ENCODE measurements around the gene CTNND1.

CTNND1 gene

GRCh38 chr11:57779276-57779675 is 17.7 kb downstream of the CTNND1 start:
- DNase-seq (ENCODE audit: extremely low spot score) = no peak
- CTCF ChIA-PET = interaction anchor here (1.6 kb wide), 1 partner anchor 21 kb away, joined by 6 read pairs; no protein-coding TSS in a partner anchor
- POLR2A ChIA-PET = interaction anchor here (1.0 to 5.0 kb wide), 3 partner anchors 17 to 113 kb away, joined by 3 to 28 read pairs (median 8); partner anchors contain the start of genes CTNND1 and SELENOH
- TF ChIP-seq LEF1 (IDR thresholded peaks at IDR 0.05; ENCODE audit: borderline replicate concordance) = no peak
- no peak for TF ChIP-seq SUZ12 (IDR thresholded peaks at IDR 0.05)
- no peak for TF ChIP-seq HDGF (IDR thresholded peaks at IDR 0.05; ENCODE audit: borderline replicate concordance)

- CTCF ChIA-PET = interaction anchor here (0.8 to 1.8 kb wide), 2 partner anchors 19 to 39 kb away, joined by 4 to 7 read pairs; no protein-coding TSS in a partner anchor
- DNase-seq (ENCODE audit: extremely low spot score) = no peak
- no peak for TF ChIP-seq HDGF (IDR thresholded peaks at IDR 0.05; ENCODE audit: borderline replicate concordance)
- TF ChIP-seq TARDBP (IDR thresholded peaks at IDR 0.05) = no peak
- TF ChIP-seq ZNF384 (IDR thresholded peaks at IDR 0.05) = no peak
- no peak for TF ChIP-seq BHLHE40 (IDR thresholded peaks at IDR 0.05; ENCODE audit: borderline replicate concordance)
- no peak for TF ChIP-seq ELF4 (IDR thresholded peaks at IDR 0.05)
- TF ChIP-seq SP1 (IDR thresholded peaks at IDR 0.05) = no peak
- TF ChIP-seq FOXA1 (IDR thresholded peaks at IDR 0.05) = no peak
- TF ChIP-seq NFRKB (IDR thresholded peaks at IDR 0.05) = no peak
- TF ChIP-seq FOXM1 (IDR thresholded peaks at IDR 0.05; ENCODE audit: borderline replicate concordance) = no peak
- no peak for TF ChIP-seq LEF1 (IDR thresholded peaks at IDR 0.05; ENCODE audit: borderline replicate concordance)
- TF ChIP-seq PKNOX1 (IDR thresholded peaks at IDR 0.05) = no peak
- TF ChIP-seq L3MBTL2 (conservative IDR thresholded peaks at IDR 0.05) = no peak
- no peak for TF ChIP-seq SUZ12 (IDR thresholded peaks at IDR 0.05)
- no peak for TF ChIP-seq ARNT (IDR thresholded peaks at IDR 0.05)
- TF ChIP-seq FOXK2 (IDR thresholded peaks at IDR 0.05) = no peak
- no peak for TF ChIP-seq CTBP1 (IDR thresholded peaks at IDR 0.05; ENCODE audit: borderline replicate concordance)
- POLR2A ChIA-PET = interaction anchor here (1.0 kb wide), 1 partner anchor 40 kb away, joined by 5 read pairs; the partner anchor contains the start of gene SELENOH
Measured at GRCh38 chr11:57781529-57781943, 19.9 kb downstream of the CTNND1 start.

GRCh38 chr11:57785072-57785471 is 23.5 kb downstream of the CTNND1 start:
- DNase-seq (ENCODE audit: extremely low spot score) = no peak
- CTCF ChIA-PET = interaction anchor here (1.0 kb wide), 1 partner anchor 15 kb away, joined by 4 read pairs; no protein-coding TSS in a partner anchor
- POLR2A ChIA-PET = interaction anchor here (0.9 kb wide), 1 partner anchor 43 kb away, joined by 3 read pairs; the partner anchor contains the start of gene SELENOH
- TF ChIP-seq PKNOX1 (IDR thresholded peaks at IDR 0.05) (no peak), ZNF384 (IDR thresholded peaks at IDR 0.05) (no peak), BHLHE40 (IDR thresholded peaks at IDR 0.05; ENCODE audit: borderline replicate concordance) (no peak), NFRKB (IDR thresholded peaks at IDR 0.05) (no peak), FOXK2 (IDR thresholded peaks at IDR 0.05) (no peak), SP1 (IDR thresholded peaks at IDR 0.05) (no peak)

GRCh38 chr11:57786436-57786835 is 24.8 kb downstream of the CTNND1 start:
- ChIA-PET POLR2A (no interaction called here), CTCF (no interaction called here)
- DNase-seq (ENCODE audit: extremely low spot score) = no peak
- TF ChIP-seq HDGF (IDR thresholded peaks at IDR 0.05; ENCODE audit: borderline replicate concordance) (no peak), SP1 (IDR thresholded peaks at IDR 0.05) (no peak), PKNOX1 (IDR thresholded peaks at IDR 0.05) (no peak), ZNF384 (IDR thresholded peaks at IDR 0.05) (no peak), FOXA1 (IDR thresholded peaks at IDR 0.05) (no peak), SUZ12 (IDR thresholded peaks at IDR 0.05) (no peak), FOXK2 (IDR thresholded peaks at IDR 0.05) (no peak), FOXM1 (IDR thresholded peaks at IDR 0.05; ENCODE audit: borderline replicate concordance) (no peak), ARNT (IDR thresholded peaks at IDR 0.05) (no peak), BHLHE40 (IDR thresholded peaks at IDR 0.05; ENCODE audit: borderline replicate concordance) (no peak), NFRKB (IDR thresholded peaks at IDR 0.05) (no peak), L3MBTL2 (conservative IDR thresholded peaks at IDR 0.05) (no peak)

- ChIA-PET CTCF (no interaction called here), POLR2A (no interaction called here)
- DNase-seq (ENCODE audit: extremely low spot score) = no peak
- TF ChIP-seq NFRKB (IDR thresholded peaks at IDR 0.05) = no peak
- TF ChIP-seq HDGF (IDR thresholded peaks at IDR 0.05; ENCODE audit: borderline replicate concordance) = no peak
Measured at GRCh38 chr11:57787006-57787604, 25.5 kb downstream of the CTNND1 start.

- DNase-seq (ENCODE audit: extremely low spot score) = no peak
- POLR2A ChIA-PET = no interaction called here
- TF ChIP-seq PKNOX1 (IDR thresholded peaks at IDR 0.05) (no peak), LEF1 (IDR thresholded peaks at IDR 0.05; ENCODE audit: borderline replicate concordance) (no peak), ARNT (IDR thresholded peaks at IDR 0.05) (no peak), SUZ12 (IDR thresholded peaks at IDR 0.05) (no peak), FOXA1 (IDR thresholded peaks at IDR 0.05) (no peak), FOXK2 (IDR thresholded peaks at IDR 0.05) (no peak), BHLHE40 (IDR thresholded peaks at IDR 0.05; ENCODE audit: borderline replicate concordance) (no peak), L3MBTL2 (conservative IDR thresholded peaks at IDR 0.05) (no peak), SP1 (IDR thresholded peaks at IDR 0.05) (no peak), NFRKB (IDR thresholded peaks at IDR 0.05) (no peak), ZNF384 (IDR thresholded peaks at IDR 0.05) (no peak), HDGF (IDR thresholded peaks at IDR 0.05; ENCODE audit: borderline replicate concordance) (no peak), TARDBP (IDR thresholded peaks at IDR 0.05) (no peak), FOXM1 (IDR thresholded peaks at IDR 0.05; ENCODE audit: borderline replicate concordance) (no peak), CTBP1 (IDR thresholded peaks at IDR 0.05; ENCODE audit: borderline replicate concordance) (no peak), ELF4 (IDR thresholded peaks at IDR 0.05) (no peak)
- CTCF ChIA-PET = no interaction called here
Measured at GRCh38 chr11:57787920-57788702, 26.5 kb downstream of the CTNND1 start.
